Measurements from ENCODE around the gene TBC1D13.
"Not testable (repeated sequence)": the region's sequence is repeated elsewhere in the genome, so short reads cannot be mapped to it uniquely, and the experiment has no call there.

TBC1D13 gene, protein sequence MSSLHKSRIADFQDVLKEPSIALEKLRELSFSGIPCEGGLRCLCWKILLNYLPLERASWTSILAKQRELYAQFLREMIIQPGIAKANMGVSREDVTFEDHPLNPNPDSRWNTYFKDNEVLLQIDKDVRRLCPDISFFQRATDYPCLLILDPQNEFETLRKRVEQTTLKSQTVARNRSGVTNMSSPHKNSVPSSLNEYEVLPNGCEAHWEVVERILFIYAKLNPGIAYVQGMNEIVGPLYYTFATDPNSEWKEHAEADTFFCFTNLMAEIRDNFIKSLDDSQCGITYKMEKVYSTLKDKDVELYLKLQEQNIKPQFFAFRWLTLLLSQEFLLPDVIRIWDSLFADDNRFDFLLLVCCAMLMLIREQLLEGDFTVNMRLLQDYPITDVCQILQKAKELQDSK

DNA sequence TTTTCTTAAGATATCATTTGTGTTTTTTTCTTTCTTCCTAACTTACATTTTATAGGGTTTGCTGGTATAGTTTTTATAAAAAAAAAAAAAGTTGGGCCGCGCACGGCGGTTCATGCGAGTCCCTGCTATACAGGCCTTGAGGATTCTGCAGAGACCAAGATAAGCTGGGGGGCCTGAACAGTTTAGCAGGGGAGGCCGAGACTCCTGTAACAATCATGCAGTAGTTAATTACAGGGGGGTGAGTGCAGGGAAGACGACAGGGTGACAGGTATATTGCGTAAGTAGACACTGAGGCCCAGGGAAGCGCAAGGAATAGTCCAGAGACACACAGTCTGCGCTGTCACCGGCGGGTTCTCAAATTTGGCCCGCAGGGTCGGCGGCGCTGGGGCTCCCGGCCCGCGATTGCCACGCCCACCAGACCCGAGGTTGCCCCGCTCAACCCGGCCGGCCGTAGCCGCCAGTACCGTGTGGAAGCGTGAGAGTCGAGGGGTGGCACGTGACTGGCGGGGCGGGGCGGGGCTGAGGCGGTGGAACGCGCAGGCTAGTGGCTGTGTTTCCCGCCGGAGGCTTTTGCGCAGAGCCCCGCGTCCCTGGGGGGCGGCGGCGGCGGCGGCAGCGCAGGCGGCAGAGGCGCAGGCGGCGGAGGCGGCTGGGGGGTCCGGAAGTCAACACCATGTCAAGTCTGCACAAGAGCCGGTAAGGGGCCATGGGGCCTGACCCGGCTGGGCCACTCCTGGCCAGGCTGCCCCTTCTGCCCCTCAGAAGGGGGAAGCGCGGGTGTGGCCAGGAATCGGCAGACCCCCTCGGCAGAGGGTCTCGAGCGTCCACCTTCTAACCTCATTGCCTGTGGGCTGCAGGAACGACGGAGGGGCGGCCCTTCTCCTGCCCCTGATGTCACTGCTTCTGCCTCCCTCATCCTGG is at the start of gene TBC1D13:
Gene TBC1D13, plus strand, starts transcription at position 573 of the 921 bp plus-strand sequence. Its CDS starts 101 bp downstream, at position 674.
- peak; percentile 90 to 91 for DNase-seq

DNA sequence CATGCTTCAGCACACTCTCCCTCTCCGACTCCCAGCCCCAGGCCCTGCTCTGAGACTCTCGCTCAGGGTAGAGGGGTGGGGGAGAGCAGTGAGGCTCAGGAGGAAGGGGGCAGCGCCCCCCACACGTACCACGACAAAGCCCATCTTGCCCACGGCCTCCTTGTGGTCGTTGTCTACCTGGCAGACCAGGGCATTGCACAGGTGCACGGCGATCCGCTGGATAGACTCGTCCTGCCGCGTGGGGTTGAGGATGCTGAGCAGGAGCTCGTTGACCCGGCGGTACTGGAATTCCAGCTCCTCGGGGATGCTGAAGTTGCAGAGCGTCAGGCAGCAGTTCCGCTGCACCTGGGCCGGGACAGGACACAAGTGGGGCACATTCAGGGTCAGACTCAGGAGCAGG is 44.7 kb upstream of the TBC1D13 start:
- no peak for DNase-seq

DNA sequence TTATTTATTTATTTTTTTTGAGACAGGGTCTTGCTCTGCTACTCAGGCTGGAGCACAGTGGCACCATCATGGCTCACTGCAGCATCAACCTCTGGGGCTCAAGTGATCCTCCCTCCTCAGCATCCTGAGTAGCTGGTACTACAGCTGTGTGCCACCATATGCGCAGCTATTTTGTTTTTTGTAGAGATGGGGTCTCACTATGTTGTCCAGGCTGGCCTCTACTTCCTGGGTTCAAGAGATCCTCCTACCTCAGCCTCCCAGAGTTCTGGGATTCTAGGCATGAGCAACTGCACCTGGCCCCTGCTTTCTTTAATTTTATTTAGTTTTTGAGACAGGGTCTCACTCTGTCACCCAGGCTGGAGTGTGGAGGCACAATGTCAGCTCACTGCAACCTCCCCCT is 43.6 kb upstream of the TBC1D13 start:
- no peak for DNase-seq

- DNase-seq = no peak
Measured at GRCh38 chr9:128747241-128747640, 39.8 kb upstream of the TBC1D13 start.

DNA sequence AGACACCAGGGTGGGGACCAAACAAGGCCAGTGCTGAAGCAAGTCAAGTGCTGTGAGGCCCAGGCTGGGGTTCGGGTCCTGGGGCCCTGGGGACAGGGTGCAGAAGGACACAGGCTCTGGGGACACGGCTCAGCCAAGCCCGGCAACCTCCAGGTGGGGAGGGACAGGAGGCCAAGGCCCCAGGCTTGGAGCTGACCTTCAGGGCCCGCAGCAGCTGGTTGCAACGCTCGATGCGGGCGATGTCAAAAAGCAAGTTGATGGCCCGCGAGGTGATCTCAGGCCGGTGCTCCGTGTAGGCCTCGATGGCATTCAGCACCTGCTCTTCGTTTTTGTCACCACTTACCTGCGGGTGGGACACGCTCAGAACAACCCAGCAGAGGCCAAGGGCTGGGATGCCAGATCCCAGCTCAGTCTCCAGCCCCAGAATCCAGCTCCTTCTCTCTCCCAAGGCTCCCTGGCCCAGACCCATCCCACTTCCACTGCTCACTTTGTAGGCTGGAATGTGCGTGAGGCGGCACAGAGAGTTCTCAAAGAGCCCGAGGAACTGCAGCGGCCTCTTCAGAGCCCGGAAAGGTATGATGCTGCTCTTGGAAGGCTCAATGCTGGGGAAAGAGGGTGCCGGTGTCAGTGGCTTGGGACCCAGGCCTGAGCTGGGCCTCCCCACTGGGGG is 36.0 kb upstream of the TBC1D13 start:
- DNase-seq = no peak

DNA sequence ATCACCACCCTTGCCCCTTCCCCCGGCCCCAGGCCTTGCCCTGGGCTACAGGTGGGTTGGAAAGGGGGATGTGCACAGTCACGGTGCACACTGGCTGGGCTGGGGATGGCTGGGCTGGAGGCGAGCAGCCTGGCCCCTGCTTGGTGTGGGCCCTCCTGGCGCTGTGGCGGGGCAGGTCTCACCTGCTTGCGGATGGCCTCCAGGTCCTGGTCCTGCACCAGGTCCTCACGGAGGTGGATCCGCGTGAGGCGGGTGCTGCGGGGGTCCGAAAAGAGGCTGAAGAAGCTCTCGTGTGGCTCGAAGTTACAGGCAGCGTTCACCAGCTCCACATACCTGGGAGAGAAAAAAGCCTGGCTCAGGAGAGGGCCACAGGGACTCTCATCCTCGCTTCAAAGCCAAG is 33.4 kb upstream of the TBC1D13 start:
- DNase-seq = no peak

- DNase-seq = no peak
Measured at GRCh38 chr9:128757602-128758001, 29.5 kb upstream of the TBC1D13 start.

DNA sequence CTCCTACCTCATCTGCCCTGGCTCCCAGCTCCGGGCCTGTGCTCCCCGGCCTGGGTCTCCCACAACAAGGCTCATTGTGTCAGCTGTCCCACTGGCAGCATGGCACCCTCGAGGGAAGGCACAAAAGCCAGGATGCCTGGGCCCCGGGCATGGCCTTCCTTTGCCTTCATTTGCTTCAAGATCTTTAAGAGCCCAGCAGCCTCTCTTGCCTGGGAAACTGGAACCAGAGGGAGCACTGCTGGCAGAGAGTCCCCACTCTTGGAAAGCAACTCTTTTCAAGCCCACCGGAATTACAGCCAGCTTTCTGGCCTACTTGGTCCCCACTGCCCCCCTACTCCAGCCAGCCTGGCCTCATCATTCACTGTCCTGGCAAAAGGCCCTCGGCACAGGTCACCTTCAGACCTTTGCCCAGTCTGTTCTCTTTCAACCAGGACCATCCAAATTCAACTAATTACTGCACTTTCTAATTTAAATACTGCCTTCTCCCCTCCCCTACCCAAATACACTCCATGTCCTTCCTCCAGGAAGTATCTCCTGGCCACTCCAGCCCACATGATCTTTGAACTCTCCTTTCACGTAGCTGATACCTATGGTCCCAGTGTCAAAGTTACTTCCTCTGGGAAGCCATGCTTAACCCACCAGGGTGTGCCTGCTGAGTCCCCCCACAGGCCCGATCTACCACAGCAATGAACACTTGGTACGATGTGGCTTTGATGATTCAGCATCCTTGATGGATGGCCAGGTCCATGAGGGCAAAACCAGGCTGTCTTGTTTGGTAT is 24.2 kb upstream of the TBC1D13 start:
- no peak for DNase-seq

DNA sequence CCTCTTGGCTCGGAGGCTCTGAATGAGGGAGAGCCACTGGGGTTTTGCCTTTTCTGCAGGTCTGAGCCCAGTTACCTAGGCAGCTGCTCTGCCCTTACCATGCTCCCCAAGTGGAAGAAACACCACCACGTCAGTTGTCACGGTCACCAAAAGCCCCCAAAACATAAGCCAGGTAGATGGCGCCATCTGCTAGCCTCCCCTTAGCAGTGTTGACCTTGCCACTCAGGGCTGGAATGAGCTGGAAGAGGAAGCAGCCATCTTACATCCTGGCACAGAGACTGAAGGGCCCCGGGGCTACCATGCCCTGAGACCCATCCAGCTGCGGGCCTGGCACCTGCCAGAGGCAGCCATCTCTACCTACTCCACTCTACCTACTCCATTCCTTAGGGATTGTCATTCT is 22.7 kb upstream of the TBC1D13 start:
- DNase-seq = no peak

GRCh38 chr9:128765499-128765898 is 21.6 kb upstream of the TBC1D13 start:
- no peak for DNase-seq

DNA sequence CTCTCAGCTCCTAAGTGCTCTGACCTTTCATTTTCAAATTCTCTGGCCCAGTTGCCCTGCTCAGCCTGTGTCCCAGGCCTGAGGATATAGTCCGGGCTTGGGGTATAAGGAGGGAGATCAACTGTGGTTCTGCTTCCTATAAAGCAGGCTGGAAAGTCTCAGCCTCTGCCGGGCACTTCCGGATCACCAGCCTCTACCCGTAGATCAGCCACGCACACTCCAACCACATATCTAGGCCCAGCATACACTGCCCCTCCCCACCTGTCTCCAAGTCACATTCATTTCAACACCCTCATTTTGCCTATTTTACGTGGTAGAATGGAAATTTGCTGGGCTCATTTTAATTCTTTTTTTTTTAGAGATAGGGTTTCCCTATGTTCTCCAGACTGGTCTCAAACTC is 18.4 kb upstream of the TBC1D13 start:
- no peak for DNase-seq

DNA sequence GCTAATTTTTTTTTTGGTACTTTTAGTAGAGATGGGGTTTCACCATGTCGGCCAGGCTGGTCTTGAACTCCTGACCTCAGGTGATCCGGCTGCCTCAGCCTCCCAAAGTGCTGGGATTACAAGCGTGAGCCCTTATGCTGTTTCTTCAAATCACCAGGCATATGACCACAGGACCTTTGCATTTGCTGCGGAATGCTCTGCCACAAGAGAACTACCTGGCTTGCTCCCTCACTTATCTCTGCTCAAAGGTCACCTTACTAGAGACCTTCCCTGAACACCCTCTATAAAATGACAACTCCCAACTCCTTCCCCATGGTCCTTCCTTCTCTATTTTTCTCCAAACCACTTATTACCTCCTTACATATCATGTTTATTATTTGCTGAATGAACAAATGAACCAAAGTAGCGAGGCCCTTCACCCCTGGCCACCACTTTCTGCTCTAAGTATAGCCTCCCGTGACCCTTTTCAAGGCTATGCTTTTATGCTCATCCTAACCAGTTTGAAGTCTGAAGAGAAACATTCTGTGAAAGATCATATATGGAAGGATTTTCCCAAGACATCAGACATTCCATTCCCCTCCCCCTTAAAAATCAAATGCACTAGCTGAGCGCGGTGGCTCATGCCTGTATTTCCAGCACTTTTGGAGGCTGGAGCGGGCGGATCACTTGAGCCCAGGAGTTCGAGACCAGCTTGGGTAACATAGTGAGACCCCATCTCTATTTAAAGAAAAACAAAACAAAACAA is 16.6 kb upstream of the TBC1D13 start:
- no peak for DNase-seq

DNA sequence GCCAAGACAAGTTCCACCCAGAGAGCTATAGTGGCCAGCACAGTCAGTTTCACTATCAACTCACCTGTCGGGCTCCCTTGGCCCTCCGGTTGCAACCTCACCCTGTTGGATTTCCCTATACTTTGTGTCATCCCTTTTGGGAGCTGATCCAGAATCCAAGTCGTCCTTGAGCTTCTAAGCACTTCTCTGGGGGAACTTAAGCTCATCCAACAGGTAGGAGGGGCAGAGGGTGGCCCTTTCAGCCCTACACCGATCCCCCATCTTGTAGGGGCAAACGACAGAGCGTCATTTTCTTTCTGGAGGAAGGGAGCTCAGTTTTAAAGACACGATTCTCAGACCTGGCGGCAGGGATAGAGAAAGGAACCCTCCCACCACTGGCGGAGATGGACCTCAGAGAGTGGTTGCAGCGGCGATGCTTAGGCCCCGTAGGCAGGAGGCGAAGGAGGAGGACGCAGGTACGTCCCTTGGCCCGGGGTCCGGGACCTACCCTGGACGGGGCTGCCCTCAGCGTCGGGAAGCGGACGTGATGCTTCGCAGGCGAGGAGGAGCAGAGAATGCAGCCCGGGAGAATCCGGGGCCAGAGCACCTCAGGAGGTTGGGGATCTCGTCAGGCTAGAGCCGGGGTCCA is 15.8 kb upstream of the TBC1D13 start:
- peak in 1 of 2 donors; percentile 17 for DNase-seq

DNA sequence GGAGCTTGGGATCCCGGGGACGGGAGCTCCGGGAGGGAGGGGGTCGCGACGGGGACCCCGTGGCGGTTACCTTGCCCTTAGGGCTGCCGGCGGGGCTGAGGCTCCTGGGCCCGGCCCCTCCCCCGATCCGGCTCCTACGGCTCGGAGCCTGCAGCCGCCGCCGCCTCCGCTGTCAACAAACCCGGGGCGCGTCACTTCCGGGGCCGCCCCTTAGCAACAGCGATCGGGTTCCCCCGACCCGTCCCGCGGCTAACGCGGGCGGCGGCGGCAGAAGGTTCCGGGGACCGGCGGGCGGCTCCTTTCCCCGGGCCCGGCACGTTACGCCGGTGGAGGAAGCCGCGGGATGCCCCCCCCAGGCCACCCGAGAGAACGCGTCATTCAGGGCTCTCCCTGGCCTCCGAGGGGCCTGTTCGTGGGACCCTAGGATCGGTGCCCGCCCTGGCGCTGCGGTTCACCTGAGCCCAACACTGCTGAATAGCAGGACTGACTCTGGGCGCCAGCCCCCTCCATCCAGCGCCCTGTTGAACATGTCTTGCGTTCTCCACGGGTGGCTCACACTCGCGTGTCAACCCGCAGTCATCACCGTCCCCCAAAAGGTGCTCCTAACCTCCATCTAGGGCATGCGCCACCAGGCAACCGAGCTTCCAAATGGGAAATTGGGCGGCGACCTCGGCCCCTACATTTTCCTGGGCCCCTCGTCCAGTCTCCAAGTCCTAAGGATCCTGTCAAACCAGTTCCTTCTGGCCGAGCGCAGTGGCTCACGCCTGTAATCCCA is 15.1 kb upstream of the TBC1D13 start, which contains the start of gene ZER1:
Gene ZER1, minus strand, starts transcription at position 183 of the 775 bp plus-strand sequence. CDS start 16,362 bp downstream, outside the sequence.
- peak; percentile 93 for DNase-seq

DNA sequence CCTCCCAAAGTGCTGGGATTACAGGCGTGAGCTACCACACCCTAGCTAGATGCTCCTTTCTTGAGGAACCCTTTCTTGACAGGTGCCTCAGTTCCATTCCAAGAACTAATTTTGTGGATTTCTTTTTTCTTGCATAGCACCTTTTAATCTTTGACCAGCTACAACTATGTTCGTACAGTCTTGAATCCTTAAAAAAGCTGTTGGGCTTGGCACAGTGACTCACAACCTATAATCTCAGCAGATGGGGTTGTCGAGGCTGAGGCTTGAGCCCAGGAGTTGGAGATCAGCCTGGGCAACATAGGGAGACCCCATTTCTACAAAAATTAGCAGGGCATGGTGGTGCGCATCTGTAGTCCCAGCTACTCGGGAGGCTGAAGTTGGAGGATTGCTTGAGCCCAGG is 14.0 kb upstream of the TBC1D13 start:
- no peak for DNase-seq

DNA sequence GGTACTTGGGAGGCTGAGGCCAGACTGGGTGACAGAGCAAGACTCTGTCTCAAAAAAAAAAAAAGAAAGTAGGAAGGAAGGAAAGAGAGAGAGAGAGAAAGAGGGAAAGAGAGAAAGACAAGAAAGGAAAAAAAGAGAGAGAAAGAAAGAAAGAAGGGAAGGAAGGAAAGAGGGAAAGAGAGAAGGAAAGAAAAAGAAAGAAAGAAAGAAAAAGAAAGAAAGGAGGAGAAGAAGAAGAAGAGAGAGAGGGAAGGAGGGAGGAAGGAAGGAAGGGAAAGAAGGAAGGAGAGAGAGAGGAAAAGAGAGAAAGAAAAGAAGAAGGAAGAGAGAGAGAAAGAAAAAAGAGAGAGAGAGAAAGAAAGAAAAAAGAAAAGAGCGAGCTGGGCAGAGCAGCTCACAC is 12.2 kb upstream of the TBC1D13 start:
- no peak for DNase-seq

DNA sequence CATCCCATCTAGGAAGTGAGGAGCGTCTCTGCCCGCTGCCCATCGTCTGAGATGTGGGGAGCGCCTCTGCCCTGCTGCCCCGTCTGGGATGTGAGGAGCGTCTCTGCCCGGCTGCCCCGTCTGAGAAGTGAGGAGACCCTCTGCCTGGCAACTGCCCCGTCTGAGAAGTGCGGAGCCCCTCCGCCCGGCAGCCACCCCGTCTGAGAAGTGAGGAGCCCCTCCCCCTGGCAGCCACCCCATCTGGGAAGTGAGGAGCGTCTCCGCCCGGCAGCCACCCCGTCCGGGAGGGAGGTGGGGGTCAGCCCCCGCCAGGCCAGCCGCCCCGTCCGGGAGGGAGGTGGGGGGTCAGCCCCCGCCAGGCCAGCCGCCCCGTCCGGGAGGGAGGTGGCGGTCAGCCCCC is 7.0 kb upstream of the TBC1D13 start:
- DNase-seq = not testable (repeated sequence)

- no peak for DNase-seq
Measured at GRCh38 chr9:128781187-128782070, 5.6 kb upstream of the TBC1D13 start.

DNA sequence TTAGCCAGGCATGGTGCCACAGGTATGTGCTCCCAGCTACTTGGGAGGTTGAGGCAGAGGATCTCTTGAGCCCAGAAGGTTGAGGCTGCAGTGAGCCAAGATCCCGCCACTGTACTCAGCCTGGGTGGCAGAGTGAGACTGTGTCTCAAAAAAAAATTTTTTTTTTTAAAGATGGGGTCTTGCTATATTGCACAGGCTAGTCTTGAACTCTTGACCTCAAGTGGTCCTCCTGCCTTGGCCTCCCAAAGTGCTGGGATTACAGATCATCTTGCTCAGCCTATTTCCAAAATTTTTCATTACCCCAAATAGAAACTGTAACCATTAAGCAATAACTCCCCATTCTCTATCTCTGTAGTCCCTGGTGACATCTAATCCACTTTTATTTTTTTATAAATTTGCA is 4.4 kb upstream of the TBC1D13 start:
- DNase-seq = no peak
